NT2/D1 (cell line): ENCODE data around the gene ZNF451.

Source experiments
- DNase-seq: peaks from one replicate; pipeline ENCODE4 v3.0.0-alpha.2; 2011; ENCODE audit warnings: low read depth, low spot score
- H3K27me3 ChIP-seq: 2 replicates; pipeline ENCODE4 v1.6.0; 2011; ENCODE audit warnings: mild to moderate bottlenecking; ENCODE audit not compliant: insufficient read length, insufficient read depth
- H3K36me3 ChIP-seq: 2 replicates; pipeline ENCODE4 v1.6.1; 2011; ENCODE audit warnings: mild to moderate bottlenecking, low read length, mixed read lengths; ENCODE audit not compliant: insufficient read depth, insufficient read length
- H3K4me1 ChIP-seq: 2 replicates; pipeline ENCODE4 v1.5.1; 2011; ENCODE audit not compliant: insufficient read depth, insufficient read length
- H3K4me3 ChIP-seq: 2 replicates; pipeline ENCODE4 v1.5.1; 2011; ENCODE audit warnings: low read depth; ENCODE audit not compliant: insufficient read length
- H3K9ac ChIP-seq: 2 replicates; pipeline ENCODE4 v1.6.0; 2011; ENCODE audit warnings: low read depth; ENCODE audit not compliant: insufficient read length
- H3K9me3 ChIP-seq: 2 replicates; pipeline ENCODE4 v1.5.1; 2011; ENCODE audit warnings: mild to moderate bottlenecking, low read length; ENCODE audit not compliant: insufficient read depth
- SUZ12 ChIP-seq: IDR thresholded peaks from 2 replicates; pipeline ENCODE4 v1.6.1; 2011; ENCODE audit not compliant: insufficient read length, insufficient read depth; ENCODE audit errors: extremely low read depth
- YY1 ChIP-seq: IDR thresholded peaks from 2 replicates; pipeline ENCODE4 v1.6.1; 2011; ENCODE audit not compliant: insufficient read length, insufficient read depth
- ZNF274 ChIP-seq: IDR thresholded peaks from 2 replicates; pipeline ENCODE4 v1.6.1; 2011; ENCODE audit warnings: mild to moderate bottlenecking, low read depth, low read length

ZNF451 gene

GRCh38 chr6:57116776-57117175 lies 26.8 kb downstream of the ZNF451 start:
- H3K27me3 ChIP-seq, result no peaks in the 10 kb centered on the region
- H3K4me3 ChIP-seq, result no peak overlapping the region
- TF ChIP-seq ZNF274 (no peak), YY1 (no peak), SUZ12 (no peak)
- no peak overlapping the region for H3K9ac ChIP-seq
- DNase-seq, result no peak
- peaks cover 3% of the 10 kb centered on the region for H3K36me3 ChIP-seq
- no peaks in the 10 kb centered on the region for H3K9me3 ChIP-seq
- no peaks in the 10 kb centered on the region for H3K4me1 ChIP-seq

- no peak for DNase-seq
- no peaks in the 10 kb centered on the region for H3K9me3 ChIP-seq
- TF ChIP-seq SUZ12 (no peak), YY1 (no peak), ZNF274 (no peak)
- H3K36me3 ChIP-seq, result peaks cover 3% of the 10 kb centered on the region
- H3K4me3 ChIP-seq, result no peak overlapping the region
- no peaks in the 10 kb centered on the region for H3K4me1 ChIP-seq
- no peak overlapping the region for H3K9ac ChIP-seq
- H3K27me3 ChIP-seq, result no peaks in the 10 kb centered on the region
These were observed 27.8 kb downstream of the ZNF451 start for GRCh38 chr6:57117796-57118195.

- Histone ChIP-seq H3K4me1 (no peaks in the 10 kb centered on the region), H3K9ac (no peak overlapping the region), H3K27me3 (no peaks in the 10 kb centered on the region), H3K9me3 (no peaks in the 10 kb centered on the region), H3K4me3 (no peak overlapping the region), H3K36me3 (peaks cover 3% of the 10 kb centered on the region)
- no peak for TF ChIP-seq SUZ12
- no peak for TF ChIP-seq YY1
- no peak for TF ChIP-seq ZNF274
- no peak for DNase-seq
These were observed 33.1 kb downstream of the ZNF451 start for GRCh38 chr6:57123111-57123510.

- Histone ChIP-seq H3K4me1 (no peaks in the 10 kb centered on the region), H3K27me3 (no peaks in the 10 kb centered on the region), H3K36me3 (no peaks in the 10 kb centered on the region), H3K4me3 (no peak overlapping the region), H3K9ac (no peak overlapping the region), H3K9me3 (no peaks in the 10 kb centered on the region)
- DNase-seq, result no peak
- TF ChIP-seq YY1, result no peak
- no peak for TF ChIP-seq SUZ12
- no peak for TF ChIP-seq ZNF274
These were observed 37.8 kb downstream of the ZNF451 start for GRCh38 chr6:57127763-57128162.

GRCh38 chr6:57130661-57131177 lies 40.7 kb downstream of the ZNF451 start:
- no peaks in the 10 kb centered on the region for H3K4me1 ChIP-seq
- no peak overlapping the region for H3K9ac ChIP-seq
- no peak overlapping the region for H3K4me3 ChIP-seq
- no peaks in the 10 kb centered on the region for H3K27me3 ChIP-seq
- no peak for TF ChIP-seq SUZ12
- no peak for TF ChIP-seq YY1
- TF ChIP-seq ZNF274, result no peak
- H3K9me3 ChIP-seq, result no peaks in the 10 kb centered on the region
- H3K36me3 ChIP-seq, result peaks cover 4% of the 10 kb centered on the region
- DNase-seq, result no peak

- H3K9me3 ChIP-seq, result no peaks in the 10 kb centered on the region
- no peak overlapping the region for H3K9ac ChIP-seq
- no peaks in the 10 kb centered on the region for H3K27me3 ChIP-seq
- no peak for DNase-seq
- no peak overlapping the region for H3K4me3 ChIP-seq
- no peak for TF ChIP-seq ZNF274
- no peak for TF ChIP-seq SUZ12
- no peak for TF ChIP-seq YY1
- H3K4me1 ChIP-seq, result no peaks in the 10 kb centered on the region
- peaks cover 7% of the 10 kb centered on the region for H3K36me3 ChIP-seq
These were observed 45.0 kb downstream of the ZNF451 start for GRCh38 chr6:57134954-57135353.

- peaks cover 7% of the 10 kb centered on the region for H3K36me3 ChIP-seq
- no peak overlapping the region for H3K4me3 ChIP-seq
- no peaks in the 10 kb centered on the region for H3K9me3 ChIP-seq
- H3K4me1 ChIP-seq, result no peaks in the 10 kb centered on the region
- no peak for DNase-seq
- TF ChIP-seq YY1 (no peak), SUZ12 (no peak), ZNF274 (no peak)
- no peaks in the 10 kb centered on the region for H3K27me3 ChIP-seq
- no peak overlapping the region for H3K9ac ChIP-seq
These were observed 45.9 kb downstream of the ZNF451 start for GRCh38 chr6:57135885-57136284.

- Histone ChIP-seq H3K9me3 (no peaks in the 10 kb centered on the region), H3K27me3 (no peaks in the 10 kb centered on the region), H3K9ac (no peak overlapping the region), H3K36me3 (peaks cover 14% of the 10 kb centered on the region), H3K4me1 (no peaks in the 10 kb centered on the region), H3K4me3 (no peak overlapping the region)
- DNase-seq, result no peak
- TF ChIP-seq ZNF274 (no peak), SUZ12 (no peak), YY1 (no peak)
These were observed 47.4 kb downstream of the ZNF451 start for GRCh38 chr6:57137350-57137749.
